Nephron progenitor cell (in vitro differentiated cells): ENCODE results near the gene NDFIP2.

Experiments used
- DNase-seq: peaks from one replicate; pipeline ENCODE4 v3.0.0; 2021
- H3K27ac Mint-ChIP-seq: 2 replicates; pipeline ENCODE4 v1.8.0; 2021; ENCODE audit warnings: mild to moderate bottlenecking, moderate library complexity, mixed read lengths
- H3K27me3 Mint-ChIP-seq: 2 replicates; pipeline ENCODE4 v1.8.0; 2021; ENCODE audit warnings: mild to moderate bottlenecking, low read depth, mixed read lengths; ENCODE audit not compliant: poor library complexity
- H3K36me3 Mint-ChIP-seq: 2 replicates; pipeline ENCODE4 v1.8.0; 2021; ENCODE audit warnings: low read depth, mixed read lengths
- H3K4me1 Mint-ChIP-seq: 2 replicates; pipeline ENCODE4 v1.8.0; 2021; ENCODE audit warnings: mixed read lengths
- H3K4me3 Mint-ChIP-seq: 2 replicates; pipeline ENCODE4 v1.8.0; 2021; ENCODE audit warnings: mild to moderate bottlenecking, moderate library complexity, mixed read lengths
- H3K9me3 Mint-ChIP-seq: 2 replicates; pipeline ENCODE4 v1.8.0; 2021; ENCODE audit warnings: mild to moderate bottlenecking, moderate library complexity, mixed read lengths
- TF ChIP-seq, protein P1 (sequence below): fragments of 200-600 bp; sonication (generic); IDR thresholded peaks from 2 replicates; pipeline ENCODE4 v1.5.0; 2021; ENCODE audit warnings: antibody characterized with exemption

The NDFIP2 gene

DNA sequence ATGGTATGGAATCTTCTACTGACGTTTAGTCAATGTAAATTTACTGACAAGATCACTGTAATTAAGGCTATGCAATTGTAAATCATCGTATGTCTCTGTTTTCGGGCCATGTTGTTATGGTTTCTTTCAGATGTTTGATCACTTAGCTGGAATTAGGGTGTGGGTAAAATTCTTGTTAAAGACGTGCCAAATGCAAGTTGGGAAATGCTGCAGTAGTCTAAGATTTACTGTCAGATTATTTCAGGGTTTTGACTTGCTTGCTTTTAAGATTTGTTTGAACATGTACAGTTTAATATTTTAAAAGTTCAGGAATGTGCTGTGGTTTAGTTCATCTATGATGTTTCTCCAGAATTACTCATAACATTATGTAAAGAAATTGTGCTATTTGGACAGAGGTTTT is 10.8 kb downstream of the NDFIP2 start:
- DNase-seq, result no peak
- Mint-ChIP-seq H3K9me3 (no peaks in the 10 kb centered on the region), H3K4me1 (peaks cover 47% of the 10 kb centered on the region), H3K27ac (peak overlapping the region; percentile 30), H3K36me3 (peaks cover 9% of the 10 kb centered on the region), H3K27me3 (peaks cover 4% of the 10 kb centered on the region), H3K4me3 (no peak overlapping the region)
- TF ChIP-seq, protein P1, sequence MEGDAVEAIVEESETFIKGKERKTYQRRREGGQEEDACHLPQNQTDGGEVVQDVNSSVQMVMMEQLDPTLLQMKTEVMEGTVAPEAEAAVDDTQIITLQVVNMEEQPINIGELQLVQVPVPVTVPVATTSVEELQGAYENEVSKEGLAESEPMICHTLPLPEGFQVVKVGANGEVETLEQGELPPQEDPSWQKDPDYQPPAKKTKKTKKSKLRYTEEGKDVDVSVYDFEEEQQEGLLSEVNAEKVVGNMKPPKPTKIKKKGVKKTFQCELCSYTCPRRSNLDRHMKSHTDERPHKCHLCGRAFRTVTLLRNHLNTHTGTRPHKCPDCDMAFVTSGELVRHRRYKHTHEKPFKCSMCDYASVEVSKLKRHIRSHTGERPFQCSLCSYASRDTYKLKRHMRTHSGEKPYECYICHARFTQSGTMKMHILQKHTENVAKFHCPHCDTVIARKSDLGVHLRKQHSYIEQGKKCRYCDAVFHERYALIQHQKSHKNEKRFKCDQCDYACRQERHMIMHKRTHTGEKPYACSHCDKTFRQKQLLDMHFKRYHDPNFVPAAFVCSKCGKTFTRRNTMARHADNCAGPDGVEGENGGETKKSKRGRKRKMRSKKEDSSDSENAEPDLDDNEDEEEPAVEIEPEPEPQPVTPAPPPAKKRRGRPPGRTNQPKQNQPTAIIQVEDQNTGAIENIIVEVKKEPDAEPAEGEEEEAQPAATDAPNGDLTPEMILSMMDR, result no peak

DNA sequence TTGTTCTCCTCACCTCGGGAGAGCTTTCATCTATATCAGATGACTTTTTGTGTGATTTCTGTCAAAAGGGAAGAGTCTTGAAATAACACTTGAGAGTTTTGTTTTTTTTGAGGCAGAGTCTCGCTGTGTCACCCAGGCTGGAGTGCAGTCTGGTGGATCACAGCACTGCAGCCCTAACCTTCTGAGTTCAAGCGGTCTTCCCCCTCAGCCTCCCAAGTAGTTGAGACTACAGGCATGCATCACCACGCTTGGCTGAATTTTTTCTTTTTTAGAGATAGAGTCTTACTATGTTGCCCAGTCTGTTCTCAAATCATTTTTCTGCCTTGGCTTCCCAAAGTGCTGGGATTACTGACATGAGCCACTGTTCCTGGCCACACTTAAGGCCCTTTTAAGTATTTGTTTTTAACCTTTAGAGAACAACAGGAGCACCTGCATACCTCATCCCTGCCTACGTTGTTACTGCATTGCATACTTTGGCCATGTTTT is 11.4 kb downstream of the NDFIP2 start:
- Mint-ChIP-seq H3K9me3 (no peaks in the 10 kb centered on the region), H3K4me3 (no peak overlapping the region), H3K27me3 (peaks cover 4% of the 10 kb centered on the region), H3K36me3 (peaks cover 9% of the 10 kb centered on the region), H3K27ac (peak overlapping the region; percentile 1), H3K4me1 (peaks cover 47% of the 10 kb centered on the region)
- DNase-seq, result no peak
- TF ChIP-seq, protein P1, result no peak

DNA sequence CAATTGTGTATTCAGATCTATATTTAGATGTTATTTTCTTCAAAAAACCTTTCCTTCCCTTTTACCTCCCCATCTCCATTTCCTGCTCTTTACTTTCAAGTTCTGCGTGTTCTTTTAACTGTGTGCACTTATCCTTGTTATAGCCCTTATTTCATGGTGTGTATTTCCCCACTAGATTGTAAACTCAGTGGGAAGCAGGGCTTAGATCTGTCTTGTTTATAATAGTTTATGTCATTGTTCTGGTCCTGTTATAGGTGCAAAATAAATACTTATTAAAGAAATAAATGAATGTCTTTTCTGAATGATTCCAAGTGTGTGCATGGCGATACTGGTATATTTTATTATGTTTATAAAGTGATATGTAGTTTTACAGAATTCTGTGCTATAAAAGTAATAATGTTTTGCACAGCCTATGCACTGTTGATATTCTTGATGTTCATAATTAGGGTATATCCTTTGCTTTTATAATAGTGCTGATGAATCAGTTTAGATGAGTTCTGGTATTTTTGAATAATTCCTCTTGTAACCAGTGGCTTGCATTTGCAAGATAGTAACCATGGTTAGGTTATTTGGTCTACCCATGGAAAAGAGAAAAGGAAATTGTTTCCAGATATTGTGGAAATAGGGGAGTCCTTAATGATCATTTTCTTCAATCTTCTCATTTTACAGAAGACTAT is 12.1 kb downstream of the NDFIP2 start:
- TF ChIP-seq, protein P1, result no peak
- H3K4me1 Mint-ChIP-seq, result peaks cover 47% of the 10 kb centered on the region
- peak overlapping the region; percentile 1 for H3K27ac Mint-ChIP-seq
- peaks cover 4% of the 10 kb centered on the region for H3K27me3 Mint-ChIP-seq
- no peak for DNase-seq
- peaks cover 16% of the 10 kb centered on the region for H3K36me3 Mint-ChIP-seq
- H3K9me3 Mint-ChIP-seq, result peaks cover 6% of the 10 kb centered on the region
- no peak overlapping the region for H3K4me3 Mint-ChIP-seq

DNA sequence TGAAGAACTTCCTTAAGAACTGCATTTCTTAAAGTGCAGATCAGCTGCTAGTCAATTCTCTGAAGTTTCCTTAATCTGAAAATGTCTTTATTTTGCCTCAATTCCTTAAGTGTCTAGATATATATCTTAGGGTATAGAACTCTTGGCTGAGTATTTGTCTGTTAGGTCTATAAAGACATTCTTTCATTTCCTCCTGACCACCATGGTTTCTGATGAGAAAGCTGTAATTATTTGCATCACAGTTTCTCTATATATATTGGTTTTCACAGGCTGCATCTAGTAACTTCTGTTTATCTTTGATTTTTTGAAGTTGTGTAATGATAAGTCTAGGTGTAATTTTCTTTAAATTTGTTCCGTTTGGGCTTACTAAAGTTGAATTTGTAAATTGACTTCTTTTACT is 15.2 kb downstream of the NDFIP2 start:
- DNase-seq, result no peak
- Mint-ChIP-seq H3K9me3 (peaks cover 25% of the 10 kb centered on the region), H3K4me1 (peaks cover 47% of the 10 kb centered on the region), H3K27me3 (peaks cover 4% of the 10 kb centered on the region), H3K4me3 (no peak overlapping the region), H3K36me3 (peaks cover 30% of the 10 kb centered on the region), H3K27ac (no peak overlapping the region)
- TF ChIP-seq, protein P1, result no peak

DNA sequence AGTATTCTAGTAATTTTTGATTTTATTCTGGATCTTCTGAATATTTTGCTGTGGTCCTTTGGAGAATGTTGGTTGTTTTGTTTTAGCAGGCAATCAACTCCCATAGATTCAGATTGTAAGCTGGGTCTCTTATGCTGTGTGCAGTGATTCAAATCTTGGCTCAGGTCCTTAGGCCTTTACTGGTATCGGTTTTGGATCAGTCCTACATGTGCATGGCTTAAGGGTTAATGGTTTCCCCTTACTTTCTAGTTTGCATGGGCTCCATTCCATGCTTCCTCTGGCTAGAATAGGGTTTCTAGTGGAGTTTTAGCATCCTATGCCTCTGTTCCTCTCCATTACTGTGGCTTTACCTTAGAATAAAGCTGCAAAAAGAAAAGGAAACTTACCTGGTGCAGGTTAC is 16.1 kb downstream of the NDFIP2 start:
- Mint-ChIP-seq H3K4me1 (peaks cover 38% of the 10 kb centered on the region), H3K36me3 (peaks cover 30% of the 10 kb centered on the region), H3K27me3 (peaks cover 4% of the 10 kb centered on the region), H3K4me3 (no peak overlapping the region), H3K27ac (no peak overlapping the region), H3K9me3 (peaks cover 25% of the 10 kb centered on the region)
- no peak for DNase-seq
- TF ChIP-seq, protein P1, result no peak

DNA sequence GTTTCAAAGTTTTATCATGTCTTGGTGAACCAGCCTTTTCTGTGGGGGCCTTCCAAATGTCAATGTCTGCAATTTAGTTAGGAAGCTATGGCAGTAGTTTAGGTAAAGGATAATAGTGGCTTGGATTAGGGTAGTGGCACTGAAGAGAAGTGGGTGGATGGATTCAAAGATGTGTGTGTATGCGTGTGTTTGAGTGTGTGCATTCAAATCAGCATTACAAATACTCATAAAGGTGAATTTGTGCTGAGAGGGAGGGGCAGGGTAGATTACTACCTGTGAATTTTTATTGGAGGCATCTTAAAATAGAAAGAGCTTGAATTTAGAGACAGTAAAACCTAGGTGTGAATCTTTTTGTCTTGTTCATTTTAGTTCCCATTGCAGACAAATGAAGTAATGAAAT is 16.9 kb downstream of the NDFIP2 start:
- no peak overlapping the region for H3K4me3 Mint-ChIP-seq
- H3K9me3 Mint-ChIP-seq, result peaks cover 25% of the 10 kb centered on the region
- no peak for DNase-seq
- TF ChIP-seq, protein P1, result no peak
- peak overlapping the region; percentile 53 for H3K27ac Mint-ChIP-seq
- peaks cover 30% of the 10 kb centered on the region for H3K36me3 Mint-ChIP-seq
- peaks cover 4% of the 10 kb centered on the region for H3K27me3 Mint-ChIP-seq
- H3K4me1 Mint-ChIP-seq, result peaks cover 30% of the 10 kb centered on the region
